Lower leg skin (tissue), 3 donors: ENCODE results near the gene FCRLB.

ENCODE experiments used
- CTCF ChIP-seq, 3 donors: fragments of 450-650 bp; IDR thresholded peaks; one replicate each; pipeline ENCODE4 v1.5.1; 2016; ENCODE audit warnings: antibody characterized with exemption in 3 of 3, mild to moderate bottlenecking in 3 of 3, moderate library complexity in 2 of 3
- POLR2A ChIP-seq, 2 donors: fragments of 450-650 bp; IDR thresholded peaks; one replicate each; pipeline ENCODE4 v1.6.1; 2016 to 2017; ENCODE audit warnings: antibody characterized with exemption in 2 of 2, mild to moderate bottlenecking in 1 of 2, moderate library complexity in 1 of 2

GRCh38 chr1:161738627-161739287 lies 17.4 kb downstream of the FCRLB start:
- no peak for TF ChIP-seq CTCF (IDR thresholded peaks at IDR 0.05)
- TF ChIP-seq POLR2A (IDR thresholded peaks at IDR 0.05) = no peak
